HG03460 (cell line): ENCODE results near the gene ADCY5.

Experiments
- ATAC-seq: cut with Tn5 transposase; IDR thresholded peaks from one replicate; pipeline ENCODE4 v1.9.1; 2021; ENCODE audit not compliant: unreplicated experiment

ADCY5 gene

DNA sequence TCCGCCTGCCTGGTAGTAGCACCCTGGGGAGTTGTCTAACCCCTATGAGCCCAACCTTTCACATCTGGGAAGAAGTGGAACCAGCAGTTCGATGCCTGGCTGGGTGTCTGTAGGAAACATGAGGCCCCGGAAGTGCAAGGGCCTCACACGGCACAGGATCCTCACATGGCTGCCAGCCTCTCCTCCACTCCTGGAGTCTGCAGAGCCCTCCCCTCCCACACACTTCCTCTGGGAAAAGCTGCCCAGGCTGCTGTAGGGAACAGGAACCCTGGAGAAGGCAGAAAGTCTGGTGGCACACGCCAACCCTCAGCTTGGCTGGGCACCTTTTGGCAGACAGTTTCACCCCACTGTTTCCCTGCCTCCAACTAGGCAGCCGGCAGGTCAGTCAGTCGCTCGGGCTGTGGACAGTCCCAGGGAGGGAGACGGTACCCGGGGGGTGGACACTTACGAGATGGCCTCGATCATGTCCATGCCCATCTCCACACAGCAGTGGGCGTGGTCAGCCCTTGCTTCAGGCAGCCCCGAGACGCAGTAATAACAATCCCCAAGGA is 118.4 kb downstream of the ADCY5 start:
- ATAC-seq, result no peak

DNA sequence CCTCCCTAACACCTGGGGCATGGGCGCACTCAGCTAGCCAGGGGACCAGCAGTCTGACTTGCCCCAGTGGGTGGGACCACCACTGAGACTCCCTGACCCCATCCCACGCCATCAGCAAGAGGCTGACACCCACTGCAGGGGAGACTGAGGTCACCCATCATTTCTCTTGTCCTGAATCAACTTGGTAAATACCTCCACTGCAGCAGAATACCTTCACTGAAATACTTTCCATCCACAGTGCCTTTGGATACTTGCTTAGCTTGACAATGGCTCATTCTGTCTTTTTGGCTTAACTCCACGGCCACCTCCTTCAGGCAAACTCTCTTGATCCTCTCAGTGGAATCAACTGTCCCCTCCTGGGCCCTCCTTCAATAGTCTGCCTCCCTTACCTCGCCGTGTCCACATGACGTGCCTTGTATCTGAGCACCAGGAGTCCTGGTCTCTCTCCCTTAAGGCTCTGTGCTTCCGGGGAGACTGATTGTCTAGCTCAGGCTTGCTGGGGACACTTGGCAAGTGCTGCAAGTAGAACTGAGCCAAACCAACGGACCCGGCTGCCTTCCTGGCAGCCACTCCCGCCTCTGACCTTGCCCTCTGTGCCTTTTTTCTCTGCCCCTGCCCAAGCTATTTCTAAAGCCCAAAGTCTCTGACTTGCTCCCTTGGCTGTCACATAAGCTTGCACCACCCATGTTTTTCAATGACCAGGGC is 119.1 kb downstream of the ADCY5 start:
- ATAC-seq, result no peak

DNA sequence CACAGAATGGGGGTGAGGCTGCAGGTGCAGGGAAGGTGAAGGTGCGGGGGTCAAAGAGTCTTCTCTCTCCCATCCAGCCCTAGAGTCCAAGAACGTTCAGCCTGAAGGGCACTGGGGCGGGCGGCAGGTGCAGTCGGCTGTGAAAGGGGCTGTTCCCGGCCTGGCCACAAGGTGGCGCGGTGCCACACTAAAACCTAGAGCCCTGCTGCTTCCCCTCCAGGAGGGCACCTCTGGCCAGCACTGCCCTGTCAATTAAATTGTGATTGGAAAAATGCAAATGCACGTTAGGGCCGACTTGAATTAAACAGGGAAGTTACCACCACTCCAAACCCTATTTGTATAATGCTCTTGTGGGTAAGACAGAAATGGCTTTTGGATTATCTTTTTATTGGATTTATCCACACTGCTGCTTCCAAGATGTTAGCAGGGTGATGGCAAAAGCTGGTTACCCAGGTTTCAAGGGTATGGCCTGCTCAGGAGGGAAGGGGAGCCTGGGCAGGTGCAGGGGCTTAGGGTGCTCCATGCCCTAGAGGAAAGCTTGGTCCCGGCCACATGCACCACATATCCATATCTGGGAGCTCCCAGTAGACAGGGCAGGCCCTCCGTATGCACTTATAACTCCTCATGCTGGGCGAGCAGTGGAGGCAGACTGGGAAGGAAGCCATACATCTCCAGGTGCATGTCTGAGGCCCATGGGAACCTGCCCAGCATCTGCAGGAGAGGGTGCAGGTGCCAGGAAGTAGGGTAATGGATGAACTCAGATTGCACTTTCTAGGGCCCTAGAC is 119.8 kb downstream of the ADCY5 start:
- ATAC-seq, result no peak

DNA sequence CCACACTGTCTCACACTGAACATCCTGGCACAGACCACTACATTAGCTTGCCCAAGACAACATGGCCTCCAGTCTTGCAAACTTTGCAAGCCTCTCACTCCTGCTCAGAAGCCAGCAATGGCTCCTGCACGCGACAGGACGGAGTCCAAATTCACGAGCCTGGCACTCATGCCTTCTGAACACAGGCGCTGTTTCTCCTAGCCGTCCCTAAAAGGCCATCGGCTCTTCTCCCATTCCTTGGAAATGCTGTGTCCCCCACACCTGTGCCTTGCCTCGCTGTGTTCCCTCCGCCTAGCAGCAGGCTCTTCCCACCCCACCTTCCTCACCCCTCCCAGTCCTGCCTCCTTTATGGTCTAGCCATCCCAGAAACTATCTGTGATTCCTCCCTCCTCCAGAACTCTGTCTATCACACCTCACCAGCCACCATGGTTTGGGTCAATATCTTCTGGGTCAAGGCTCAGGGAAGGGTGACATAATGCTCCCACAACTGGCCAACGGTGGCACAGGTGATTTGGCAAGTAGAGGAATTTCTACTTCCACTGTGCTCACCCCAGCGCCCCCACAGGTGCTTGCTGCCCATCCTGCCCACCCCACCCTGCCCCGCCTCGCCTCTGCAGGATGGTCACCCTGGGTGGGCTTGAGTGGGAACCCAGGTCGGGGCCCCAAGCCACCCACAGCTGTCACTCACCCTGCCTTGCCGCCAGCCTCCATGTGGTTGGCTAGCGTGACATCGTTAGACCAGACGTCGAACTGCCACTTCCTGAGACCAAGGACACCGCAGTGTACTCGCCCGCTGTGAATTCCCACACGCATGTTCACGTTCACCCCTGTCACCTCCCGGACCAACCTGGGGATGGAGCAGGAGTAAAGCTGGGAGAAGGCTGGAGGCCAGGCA is 120.7 kb downstream of the ADCY5 start:
- ATAC-seq, result no peak

DNA sequence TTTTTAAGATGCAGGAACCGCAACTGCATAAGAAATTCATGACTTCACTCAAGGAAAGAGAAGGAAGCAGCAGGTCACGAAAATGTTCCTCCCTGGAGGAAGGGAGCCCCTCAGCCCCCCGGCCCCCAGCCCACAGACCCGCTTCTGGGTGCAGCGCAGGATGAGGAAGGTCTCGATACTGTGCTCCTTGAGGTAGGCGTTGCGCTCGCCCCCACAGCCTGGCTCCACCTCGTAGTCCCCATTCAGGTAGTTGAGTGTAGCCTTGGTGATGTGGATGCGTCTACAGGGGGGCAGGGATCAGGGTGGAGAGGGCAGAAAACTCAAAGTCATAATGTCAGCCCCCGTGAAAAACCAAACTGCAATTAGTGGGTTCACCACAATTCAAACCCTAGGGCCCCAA is 121.4 kb downstream of the ADCY5 start:
- no peak for ATAC-seq

DNA sequence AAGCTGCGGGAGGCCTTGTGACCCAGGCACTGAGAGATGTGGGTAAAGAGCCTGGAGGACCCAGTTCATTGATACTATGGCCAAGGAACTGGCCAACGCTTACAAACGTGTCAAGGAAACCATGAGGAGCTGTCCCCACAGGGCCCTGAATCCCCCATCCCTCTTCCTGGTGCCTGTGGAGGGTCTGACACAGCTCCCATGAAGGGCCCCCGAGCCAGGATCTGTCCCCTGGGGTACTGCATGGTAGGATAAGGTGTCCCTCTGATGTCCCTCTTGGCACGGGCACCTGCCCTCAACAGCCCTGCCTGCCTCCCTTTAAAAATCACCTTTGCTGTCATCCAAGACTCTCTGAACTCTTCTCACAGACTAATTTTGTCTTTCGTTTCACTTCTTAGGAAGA is 122.4 kb downstream of the ADCY5 start:
- no peak for ATAC-seq

DNA sequence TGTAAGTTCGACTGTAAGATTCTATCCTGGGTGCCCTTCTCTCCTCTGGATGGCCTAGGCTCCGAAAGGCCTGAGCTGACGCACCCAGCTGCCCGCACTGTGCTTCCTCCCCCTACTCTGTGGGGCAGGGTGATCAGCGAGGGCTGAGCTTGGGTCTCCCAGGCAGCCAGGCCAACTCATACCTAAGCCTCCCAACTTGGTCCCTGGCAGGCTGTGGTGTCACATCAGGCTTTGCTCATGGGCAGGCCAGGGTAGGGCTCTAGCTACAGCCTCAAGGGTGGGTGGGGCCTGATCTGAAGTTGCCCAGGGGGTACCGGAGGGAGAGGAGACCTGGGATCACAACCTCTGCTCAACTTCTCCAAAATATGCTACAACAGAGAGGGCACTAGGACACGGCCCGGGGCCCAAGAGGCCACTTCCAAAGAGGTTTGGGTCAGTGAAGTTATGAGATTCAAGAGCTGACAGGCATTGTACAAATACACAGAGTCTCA is 123.1 kb downstream of the ADCY5 start:
- no peak for ATAC-seq

DNA sequence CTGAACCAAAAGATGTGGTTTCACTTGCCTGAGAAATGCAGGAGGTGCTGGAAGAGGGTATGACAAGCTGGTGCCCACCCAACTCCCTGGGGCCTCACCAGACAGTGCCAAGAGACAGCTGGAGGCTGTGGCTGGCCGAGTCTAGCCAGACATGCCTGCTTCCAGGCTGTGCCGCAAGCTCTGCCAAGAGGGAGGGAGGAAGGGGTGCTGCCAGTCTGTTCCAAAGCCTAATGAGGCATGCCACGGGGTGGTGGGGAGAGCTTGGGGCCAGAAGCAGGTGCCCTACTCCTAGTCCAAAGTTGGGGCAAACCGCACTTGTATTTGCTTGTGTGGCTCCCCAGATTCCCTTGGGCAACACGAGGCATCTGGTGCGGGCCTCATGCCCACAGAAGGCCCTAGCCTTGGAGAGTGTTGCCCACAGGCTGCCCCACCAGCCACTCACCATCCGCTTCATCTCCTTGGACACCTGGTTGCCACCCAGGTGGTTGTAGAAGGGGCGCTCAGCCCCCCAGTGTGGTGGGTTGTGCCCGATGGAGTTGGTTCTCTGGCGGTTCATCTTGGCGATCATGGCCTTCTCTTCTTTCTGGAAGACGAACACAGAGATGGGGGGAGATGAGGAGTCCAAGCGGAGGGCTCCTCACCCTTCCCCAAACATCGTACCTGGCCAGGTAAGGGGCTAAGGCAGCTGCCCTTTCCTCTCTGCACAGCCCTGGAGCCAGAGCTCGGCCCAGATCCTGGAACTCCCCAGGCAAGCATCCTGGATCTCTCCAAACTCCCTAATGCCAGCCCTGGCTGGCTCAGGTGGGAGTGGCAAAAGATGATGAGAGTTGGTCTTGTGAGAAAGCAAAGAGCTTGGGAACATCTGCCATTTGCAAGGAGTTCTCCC is 123.8 kb downstream of the ADCY5 start:
- no peak for ATAC-seq

DNA sequence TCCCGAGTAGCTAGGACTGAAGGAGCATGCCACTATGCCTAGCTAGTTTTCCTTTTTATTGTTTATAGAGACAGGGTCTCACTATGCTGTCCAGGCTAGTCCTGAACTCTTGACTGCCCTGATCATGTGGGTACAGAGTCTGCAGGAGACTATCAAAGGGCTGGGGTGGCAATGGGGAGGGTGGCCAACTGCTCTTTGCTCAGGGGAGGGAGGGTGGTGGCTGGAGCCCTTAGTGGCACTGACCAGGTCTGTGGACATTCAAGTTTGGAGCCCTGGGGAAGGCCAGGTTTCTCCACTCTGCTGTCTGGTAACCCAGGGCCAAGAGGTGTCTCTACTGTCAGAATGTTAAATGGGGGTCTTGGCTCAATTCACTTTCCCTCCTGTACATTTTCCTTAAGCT is 125.1 kb downstream of the ADCY5 start:
- ATAC-seq, result no peak

DNA sequence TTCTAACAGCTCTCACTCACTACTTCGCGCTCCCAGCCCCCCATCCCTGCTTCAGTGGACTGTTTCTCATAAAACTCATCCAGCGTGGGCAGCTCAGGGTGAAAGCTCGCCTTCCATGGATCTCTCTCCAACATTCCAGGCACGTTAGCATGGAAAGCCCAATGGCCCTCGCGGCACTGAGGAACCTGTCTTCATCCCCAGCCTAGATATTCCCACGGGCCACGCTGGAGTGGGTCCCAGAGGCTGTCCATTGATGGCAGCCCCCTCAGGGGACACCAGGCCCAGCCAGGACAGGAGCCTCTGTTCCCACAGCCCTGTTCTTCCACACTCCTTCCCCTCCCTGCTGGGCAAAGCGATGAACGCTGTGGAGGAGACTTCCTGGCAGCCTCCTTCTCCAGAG is 126.0 kb downstream of the ADCY5 start:
- ATAC-seq, result no peak

DNA sequence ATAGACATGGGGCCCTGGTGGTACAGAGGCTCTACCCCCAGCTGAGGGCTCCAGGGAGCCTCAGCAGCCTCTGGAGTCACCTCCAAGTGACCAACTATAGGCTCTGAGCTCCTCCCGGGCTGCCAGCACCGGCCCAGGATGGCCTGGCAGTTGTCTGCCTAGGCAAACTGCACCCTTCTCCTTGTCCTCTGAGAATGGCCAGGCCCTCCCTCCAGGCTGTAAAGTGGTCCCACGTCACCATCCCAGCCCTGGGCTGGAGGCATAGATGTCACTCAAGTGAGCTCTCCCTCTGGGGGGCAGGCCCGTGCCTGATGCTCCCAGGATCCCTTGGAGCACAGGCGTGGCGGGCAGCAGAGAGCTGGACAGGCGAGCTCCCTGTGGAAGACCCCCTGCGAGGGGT is 127.1 kb downstream of the ADCY5 start:
- ATAC-seq, result no peak

DNA sequence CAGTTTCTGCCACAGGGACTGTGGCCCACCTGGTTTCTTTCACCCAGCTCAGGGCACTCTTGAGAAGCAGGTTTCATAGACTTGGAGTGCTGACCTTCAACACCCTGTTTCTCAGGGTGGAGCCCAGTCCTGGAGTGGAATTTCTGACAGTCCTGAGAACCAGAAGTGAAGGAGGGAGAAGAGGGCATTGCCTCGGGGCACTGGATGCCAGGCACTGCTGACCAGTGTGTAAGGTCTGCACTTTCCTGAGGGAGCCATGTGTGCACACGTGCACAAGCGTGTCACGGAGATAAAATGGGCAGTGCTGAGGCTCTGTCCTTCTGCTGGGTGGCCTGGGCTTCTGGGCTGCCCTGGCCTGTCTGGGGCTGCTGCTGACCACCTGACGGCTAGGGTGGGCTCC is 128.7 kb downstream of the ADCY5 start:
- ATAC-seq, result no peak

DNA sequence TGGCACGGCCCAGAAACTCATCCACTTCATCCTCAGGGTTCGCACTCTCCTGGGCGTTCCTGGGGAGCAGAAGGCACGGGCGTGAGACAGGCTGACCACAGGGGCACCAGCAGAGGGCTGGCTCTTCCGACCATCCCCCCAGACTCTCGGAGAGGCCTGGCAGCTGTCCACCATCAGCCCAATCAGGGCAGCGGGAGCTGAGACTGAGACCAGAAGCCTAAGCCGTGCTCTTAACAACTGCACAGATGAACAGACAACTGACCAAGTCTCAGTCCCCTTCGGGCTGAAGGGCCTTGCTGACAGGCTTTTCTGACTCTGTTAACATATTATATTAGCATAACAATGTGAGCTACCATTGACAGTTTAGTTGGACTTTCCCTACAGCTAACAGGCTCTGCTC is 129.1 kb downstream of the ADCY5 start:
- no peak for ATAC-seq

DNA sequence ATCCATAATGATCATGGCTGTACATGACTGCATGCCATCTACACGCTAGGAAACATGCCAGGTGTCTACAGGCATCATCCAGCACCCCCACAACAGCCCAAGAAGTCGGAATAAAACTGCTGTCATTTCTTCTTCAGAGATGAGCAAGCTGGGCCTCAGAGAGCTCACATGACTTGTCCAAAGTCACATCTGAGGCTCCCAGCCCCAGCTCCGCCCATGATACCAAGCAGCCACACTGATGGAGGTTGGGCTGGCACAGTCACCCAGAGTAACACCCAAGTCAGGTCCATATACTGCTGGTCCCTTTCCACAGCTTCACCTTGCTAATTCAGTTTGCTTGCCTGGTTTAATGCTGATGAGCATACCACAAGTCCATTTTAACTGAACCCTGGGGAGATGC is 130.5 kb downstream of the ADCY5 start:
- ATAC-seq, result no peak

DNA sequence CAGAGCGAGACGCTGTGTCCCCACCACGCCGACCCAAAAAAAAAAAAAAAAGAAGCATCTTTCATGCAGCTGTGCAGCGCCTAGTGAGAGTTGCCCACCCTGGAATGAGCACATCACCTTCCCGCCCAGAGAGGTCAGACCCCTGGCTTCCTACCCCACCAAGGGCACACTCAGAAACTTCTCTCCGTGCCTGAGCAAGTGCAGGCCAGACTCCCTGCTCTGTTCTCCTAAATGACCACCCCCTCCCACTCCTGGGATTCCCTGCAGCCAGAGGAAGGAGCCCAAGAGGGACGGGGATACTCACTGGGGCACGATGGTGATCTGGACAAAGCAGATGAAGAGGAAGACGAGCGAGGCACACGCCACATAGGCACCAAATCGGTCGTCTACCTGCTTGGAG is 131.2 kb downstream of the ADCY5 start:
- ATAC-seq, result no peak

DNA sequence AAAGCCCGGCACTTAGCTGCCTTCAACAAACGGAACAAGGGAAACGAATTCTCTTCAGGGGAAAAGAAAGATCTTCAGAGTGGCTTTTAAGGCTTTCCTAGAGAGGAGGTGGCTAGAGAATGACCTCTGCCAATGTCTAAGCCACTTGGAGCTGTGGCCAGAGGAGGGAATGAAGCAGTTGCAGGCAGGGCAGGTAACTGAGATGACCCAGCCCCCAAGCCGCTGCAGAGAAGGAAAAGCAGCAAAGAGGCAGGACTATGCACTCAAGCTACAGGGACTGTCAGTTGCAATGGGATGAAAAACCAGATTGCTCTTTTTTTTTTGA is 133.7 kb downstream of the ADCY5 start:
- ATAC-seq, result no peak

DNA sequence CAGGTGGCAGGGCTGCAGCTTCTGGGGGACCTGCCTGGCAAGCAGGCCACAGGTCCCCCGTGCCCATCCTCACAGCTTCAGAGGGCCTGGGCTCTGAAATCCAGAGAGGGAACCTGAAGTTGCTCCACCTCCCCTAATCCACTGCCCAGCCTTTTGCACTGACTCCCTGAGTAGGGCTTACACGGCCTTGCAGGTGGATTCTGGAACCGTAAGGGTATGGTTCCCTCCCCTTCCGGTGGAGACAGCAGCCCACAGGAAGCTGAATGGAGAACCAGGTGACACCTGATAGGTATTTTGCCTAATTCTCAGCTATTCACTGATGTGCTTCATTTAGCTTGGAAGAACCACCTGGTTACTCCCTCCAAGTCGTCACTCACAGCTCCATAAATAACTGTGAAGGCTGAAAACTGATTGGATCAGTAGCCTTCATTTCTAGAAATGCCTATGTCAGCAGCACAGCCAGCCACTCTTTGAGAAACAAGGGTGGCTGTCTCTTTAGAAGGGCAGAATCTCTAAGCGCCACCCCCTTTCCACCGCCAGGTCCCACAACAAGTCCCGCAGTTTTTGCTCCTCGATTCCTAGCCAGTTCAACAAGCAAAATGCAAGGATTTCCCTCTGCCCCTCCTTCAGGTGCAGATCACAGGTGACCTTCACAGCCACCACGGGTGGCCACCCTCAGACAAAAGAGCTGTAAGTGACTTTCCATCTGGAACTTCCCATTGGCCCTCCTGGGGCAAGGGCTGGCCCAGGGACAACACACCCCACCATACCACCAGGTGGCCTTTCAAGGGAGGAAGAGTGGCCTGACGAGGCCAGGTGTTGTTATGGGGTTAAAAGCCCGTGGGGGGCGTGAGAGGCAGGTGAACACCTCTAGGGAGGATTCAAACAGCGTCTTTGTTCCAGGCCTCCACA is 134.3 kb downstream of the ADCY5 start:
- no peak for ATAC-seq

DNA sequence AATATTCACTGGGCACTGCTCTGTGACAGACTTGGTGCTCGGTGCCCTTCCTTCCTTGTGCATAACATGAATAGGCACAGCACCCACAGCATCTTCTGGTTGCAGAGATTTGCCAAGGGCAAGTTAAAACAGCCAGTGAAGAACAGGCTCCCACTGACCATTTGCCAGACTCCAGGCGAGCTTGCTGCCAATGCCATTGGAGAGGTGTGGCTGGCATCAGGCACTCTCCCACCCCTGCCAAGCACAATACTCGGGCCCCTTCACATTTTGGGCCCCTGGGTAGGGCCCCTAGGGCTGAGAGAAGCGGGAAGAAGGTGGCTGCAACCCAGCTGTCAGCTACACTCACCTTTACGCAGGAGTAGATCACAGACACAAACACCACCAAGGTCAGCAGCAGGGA is 135.0 kb downstream of the ADCY5 start:
- no peak for ATAC-seq
